HG03039 (cell line): ENCODE data around the gene FLNC.

Experiments used
- ATAC-seq: cut with Tn5 transposase; IDR thresholded peaks from one replicate; pipeline ENCODE4 v1.9.1; 2021; ENCODE audit warnings: mild to moderate bottlenecking, moderate library complexity; ENCODE audit not compliant: unreplicated experiment

Gene FLNC

GRCh38 chr7:128800567-128800966 lies 29.6 kb upstream of the FLNC start:
- ATAC-seq: no peak

- ATAC-seq: no peak
These were observed 29.2 kb upstream of the FLNC start for GRCh38 chr7:128801003-128801402.

- ATAC-seq: no peak
These were observed 28.4 kb upstream of the FLNC start for GRCh38 chr7:128801667-128802418.

GRCh38 chr7:128804484-128804883 lies 25.7 kb upstream of the FLNC start:
- no peak for ATAC-seq

GRCh38 chr7:128805225-128805624 lies 25.0 kb upstream of the FLNC start:
- ATAC-seq: no peak

- ATAC-seq: no peak
These were observed 23.0 kb upstream of the FLNC start for GRCh38 chr7:128807191-128807590.

- no peak for ATAC-seq
These were observed 20.8 kb upstream of the FLNC start for GRCh38 chr7:128809363-128809762.

GRCh38 chr7:128810473-128810872 lies 19.7 kb upstream of the FLNC start:
- no peak for ATAC-seq

- no peak for ATAC-seq
These were observed 19.2 kb upstream of the FLNC start for GRCh38 chr7:128810997-128811396.

- ATAC-seq: no peak
These were observed 18.4 kb upstream of the FLNC start for GRCh38 chr7:128811631-128812430.

GRCh38 chr7:128812514-128813168 lies 17.6 kb upstream of the FLNC start:
- no peak for ATAC-seq

GRCh38 chr7:128814499-128814898 lies 15.7 kb upstream of the FLNC start:
- ATAC-seq: no peak

- no peak for ATAC-seq
These were observed 14.8 kb upstream of the FLNC start for GRCh38 chr7:128815289-128815942.

- ATAC-seq: no peak
These were observed 11.5 kb upstream of the FLNC start for GRCh38 chr7:128818694-128819093.

- ATAC-seq: no peak
These were observed 8.5 kb upstream of the FLNC start for GRCh38 chr7:128821724-128822123.

GRCh38 chr7:128826512-128826911 lies 3.7 kb upstream of the FLNC start:
- no peak for ATAC-seq

GRCh38 chr7:128826916-128827247 lies 3.3 kb upstream of the FLNC start:
- no peak for ATAC-seq

GRCh38 chr7:128827248-128827958 lies 2.8 kb upstream of the FLNC start:
- no peak for ATAC-seq

- ATAC-seq: no peak
These were observed 2.1 kb upstream of the FLNC start for GRCh38 chr7:128827971-128828711.
